AG04449 (cell line): ENCODE results near the gene KLHL11.
"Not testable (repeated sequence)": the region's sequence is repeated elsewhere in the genome, so short reads cannot be mapped to it uniquely, and the experiment has no call there.

Experiments
- CTCF ChIA-PET: fragments of 350-600 bp; formaldehyde crosslinking; extraction: SDS; loops from one replicate; lab custom pipeline; 2021; ENCODE audit warnings: antibody characterized with exemption; lab: Yijun Ruan, JAX
- POLR2A ChIA-PET: fragments of 400-600, 350-600 bp; formaldehyde crosslinking; extraction: SDS; loops from one replicate; lab custom pipeline; 2020; ENCODE audit warnings: antibody characterized with exemption, inconsistent platforms; lab: Yijun Ruan, JAX
- DNase-seq: peaks from one replicate; pipeline ENCODE4 v3.0.0-alpha.2; 2010; ENCODE audit warnings: low read depth, low spot score
- H3K4me3 ChIP-seq: 2 replicates; pipeline ENCODE4 v1.5.1; 2011; ENCODE audit warnings: low read depth, mild to moderate bottlenecking, control low read depth, low read length
- TF ChIP-seq, protein P1 (sequence below): IDR thresholded peaks from one replicate; pipeline ENCODE4 v1.5.1; 2011; ENCODE audit warnings: mild to moderate bottlenecking, moderate library complexity, low read length, control low read depth, inconsistent platforms; ENCODE audit not compliant: insufficient read depth; ENCODE audit errors: missing control alignments

Gene KLHL11

DNA sequence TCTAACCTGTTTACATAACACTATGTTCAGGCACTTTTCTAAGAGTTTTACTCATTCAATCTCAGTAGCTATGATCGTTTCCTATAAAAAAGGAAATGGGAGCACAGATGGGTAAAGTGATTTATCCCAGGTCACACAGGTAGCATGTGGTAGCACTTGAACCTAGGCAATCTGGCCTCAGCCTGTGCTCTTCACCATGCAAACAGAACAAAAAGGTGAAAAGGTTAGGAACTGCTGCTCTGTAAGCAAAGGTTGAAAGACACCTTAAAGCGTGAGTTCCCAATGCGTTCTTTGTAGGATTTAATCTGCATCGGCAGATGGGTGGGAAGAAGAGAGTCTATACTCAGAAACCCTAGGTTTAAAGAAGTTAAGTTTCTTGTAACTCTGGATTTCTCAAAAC, 14.9 kb upstream of the KLHL11 start:
- POLR2A ChIA-PET = no interaction called here
- no peak for DNase-seq
- CTCF ChIA-PET = no interaction called here
- no peak overlapping the region for H3K4me3 ChIP-seq
- TF ChIP-seq, protein P1, sequence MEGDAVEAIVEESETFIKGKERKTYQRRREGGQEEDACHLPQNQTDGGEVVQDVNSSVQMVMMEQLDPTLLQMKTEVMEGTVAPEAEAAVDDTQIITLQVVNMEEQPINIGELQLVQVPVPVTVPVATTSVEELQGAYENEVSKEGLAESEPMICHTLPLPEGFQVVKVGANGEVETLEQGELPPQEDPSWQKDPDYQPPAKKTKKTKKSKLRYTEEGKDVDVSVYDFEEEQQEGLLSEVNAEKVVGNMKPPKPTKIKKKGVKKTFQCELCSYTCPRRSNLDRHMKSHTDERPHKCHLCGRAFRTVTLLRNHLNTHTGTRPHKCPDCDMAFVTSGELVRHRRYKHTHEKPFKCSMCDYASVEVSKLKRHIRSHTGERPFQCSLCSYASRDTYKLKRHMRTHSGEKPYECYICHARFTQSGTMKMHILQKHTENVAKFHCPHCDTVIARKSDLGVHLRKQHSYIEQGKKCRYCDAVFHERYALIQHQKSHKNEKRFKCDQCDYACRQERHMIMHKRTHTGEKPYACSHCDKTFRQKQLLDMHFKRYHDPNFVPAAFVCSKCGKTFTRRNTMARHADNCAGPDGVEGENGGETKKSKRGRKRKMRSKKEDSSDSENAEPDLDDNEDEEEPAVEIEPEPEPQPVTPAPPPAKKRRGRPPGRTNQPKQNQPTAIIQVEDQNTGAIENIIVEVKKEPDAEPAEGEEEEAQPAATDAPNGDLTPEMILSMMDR = no peak

DNA sequence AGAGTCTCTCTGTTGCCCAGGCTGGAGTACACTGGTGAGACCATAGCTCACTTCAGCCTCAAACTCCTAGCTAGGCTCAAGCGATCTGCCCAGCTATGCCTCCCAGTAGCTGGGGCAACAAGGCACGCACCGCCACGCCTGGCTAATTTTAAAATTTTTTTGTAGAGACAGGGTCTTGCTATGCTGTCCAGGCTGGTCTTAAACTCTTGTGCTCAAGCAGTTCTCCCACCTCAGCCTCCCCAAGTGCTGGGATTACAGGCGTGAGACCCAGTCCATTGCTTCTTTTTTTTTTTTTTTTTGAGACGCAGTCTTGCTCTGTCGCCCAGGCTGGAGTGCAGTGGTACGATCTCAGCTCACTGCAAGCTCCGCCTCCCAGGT, 9.1 kb upstream of the KLHL11 start:
- not testable (repeated sequence) for H3K4me3 ChIP-seq, DNase-seq
- CTCF ChIA-PET = interaction anchor here (0.7 to 2.2 kb wide), 2 partner anchors 10 to 20 kb away, joined by 3 to 8 read pairs; partner anchors contain the start of gene KLHL11
- POLR2A ChIA-PET = interaction anchor here (0.6 to 1.2 kb wide), 4 partner anchors 8 to 74 kb away, joined by 3 to 4 read pairs (median 3); partner anchors contain the start of gene KLHL11

DNA sequence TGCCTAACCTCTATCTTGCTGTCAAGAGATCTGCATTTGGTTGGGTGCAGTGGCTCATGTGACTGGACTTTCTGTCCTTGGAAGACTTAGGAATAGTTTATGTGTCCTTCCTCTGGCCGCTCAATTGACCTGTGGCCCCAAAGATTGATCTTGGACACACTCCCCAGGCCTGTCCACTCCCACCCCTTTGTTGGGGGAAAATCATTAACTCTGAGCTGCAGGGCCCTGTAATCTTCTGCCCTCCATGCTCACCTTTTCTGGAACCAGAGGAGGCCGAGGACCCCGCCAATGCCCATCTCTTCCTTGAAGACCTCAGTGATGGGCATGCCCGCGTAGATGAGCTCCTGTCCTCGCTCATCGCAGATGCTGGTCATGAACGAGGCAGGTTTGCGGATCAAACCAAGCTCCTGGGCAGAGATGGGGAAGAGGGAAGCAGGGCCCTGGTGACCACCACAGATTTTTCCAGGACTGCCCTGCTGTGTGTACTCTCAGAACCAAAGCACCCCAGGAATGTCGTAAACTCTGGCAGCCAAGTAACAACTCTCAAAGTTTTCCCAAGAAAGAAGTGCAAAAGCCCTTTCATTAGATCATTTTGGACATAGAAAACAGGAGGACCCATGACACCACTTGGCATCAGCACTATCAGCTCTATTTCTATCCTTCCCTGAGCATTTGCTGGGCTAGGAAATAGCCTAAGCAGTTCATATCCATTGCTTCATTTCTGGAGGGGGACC, 8.5 kb upstream of the KLHL11 start:
- DNase-seq = no peak
- ChIA-PET CTCF (interaction anchor here (0.7 to 2.2 kb wide), 3 partner anchors 9 to 21 kb away, joined by 3 to 8 read pairs (median 3); partner anchors contain the start of gene KLHL11), POLR2A (interaction anchor here (0.6 to 1.2 kb wide), 3 partner anchors 9 to 73 kb away, joined by 3 to 4 read pairs (median 3); partner anchors contain the start of gene KLHL11)
- TF ChIP-seq, protein P1 = no peak
- H3K4me3 ChIP-seq = no peak overlapping the region

DNA sequence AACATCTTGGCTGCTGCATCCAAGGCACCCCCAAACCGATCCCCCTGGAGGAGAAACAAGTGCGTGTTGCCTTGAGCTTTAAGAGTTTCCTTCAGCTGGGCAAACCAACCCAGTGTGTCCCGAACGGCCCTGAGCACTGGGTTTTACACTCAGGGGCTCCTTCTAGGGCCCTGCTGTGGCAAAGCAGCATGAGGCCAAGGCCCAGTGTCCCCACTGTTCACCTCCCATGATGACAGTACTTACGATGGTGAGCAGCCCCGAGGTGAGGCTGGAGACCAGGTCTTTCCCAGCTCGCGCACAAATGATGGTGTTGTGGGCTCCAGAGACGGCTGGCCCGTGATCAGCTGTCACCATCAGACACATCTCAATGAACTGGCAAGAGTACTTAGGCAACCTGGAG, 6.6 kb upstream of the KLHL11 start:
- TF ChIP-seq, protein P1 = no peak
- no peak for DNase-seq
- H3K4me3 ChIP-seq = no peak overlapping the region
- CTCF ChIA-PET = interaction anchor here (2.5 kb wide), 1 partner anchor 176 kb away, joined by 6 read pairs; no protein-coding TSS in a partner anchor
- POLR2A ChIA-PET = interaction anchor here (0.6 kb wide), 1 partner anchor 10 kb away, joined by 3 read pairs; no protein-coding TSS in a partner anchor

DNA sequence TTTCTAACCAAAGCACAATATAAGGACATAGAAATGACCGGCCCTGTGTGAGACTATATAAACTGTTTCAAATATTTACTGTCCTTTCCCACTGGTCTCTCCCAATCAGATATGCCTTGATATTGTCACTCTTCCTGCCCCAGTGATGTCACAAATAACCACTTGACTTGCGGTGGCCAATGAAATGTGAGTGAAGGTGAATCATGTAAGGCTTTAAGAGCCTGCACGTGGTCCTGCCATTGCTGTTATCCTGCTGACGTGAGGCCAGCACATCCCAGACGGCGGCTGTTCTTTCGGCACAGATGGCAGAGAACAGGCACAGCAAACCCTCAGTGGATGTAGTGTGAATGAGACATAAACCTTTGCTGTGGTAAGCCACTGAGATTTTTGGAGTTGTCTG, 5.4 kb upstream of the KLHL11 start:
- DNase-seq = no peak
- CTCF ChIA-PET = interaction anchor here (1.4 to 2.5 kb wide), 2 partner anchors 133 to 175 kb away, joined by 4 to 6 read pairs; no protein-coding TSS in a partner anchor
- H3K4me3 ChIP-seq = no peak overlapping the region
- TF ChIP-seq, protein P1 = no peak
- POLR2A ChIA-PET = interaction anchor here (0.6 kb wide), 1 partner anchor 40 kb away, joined by 3 read pairs; no protein-coding TSS in a partner anchor

DNA sequence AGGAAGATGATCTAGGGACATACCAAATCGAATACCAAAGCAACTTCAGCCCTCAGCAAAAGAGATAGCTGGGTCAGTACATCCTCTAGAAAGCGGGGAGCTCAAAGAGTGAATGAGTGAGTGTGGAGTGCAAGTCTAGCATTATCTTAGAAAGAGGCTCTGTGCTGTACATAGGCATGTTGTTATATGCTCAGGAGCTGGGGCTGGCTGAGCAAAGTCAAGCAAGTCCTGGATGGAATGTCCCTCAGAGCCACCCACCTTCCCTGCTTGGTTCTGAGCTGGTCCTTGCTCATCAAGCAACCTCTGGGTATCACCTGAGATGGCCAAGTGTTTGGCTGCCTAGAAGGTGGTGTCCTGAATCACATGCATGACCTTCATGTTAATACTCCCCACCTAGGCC, 4.9 kb upstream of the KLHL11 start:
- H3K4me3 ChIP-seq = no peak overlapping the region
- TF ChIP-seq, protein P1 = no peak
- ChIA-PET CTCF (interaction anchor here (1.4 to 2.5 kb wide), 3 partner anchors 11 to 174 kb away, joined by 3 to 6 read pairs (median 4); no protein-coding TSS in a partner anchor), POLR2A (interaction anchor here (0.6 kb wide), 1 partner anchor 40 kb away, joined by 3 read pairs; no protein-coding TSS in a partner anchor)
- no peak for DNase-seq
